Measurements from ENCODE around the gene FBP2.
"Not testable (repeated sequence)": the region's sequence is repeated elsewhere in the genome, so short reads cannot be mapped to it uniquely, and the experiment has no call there.

FBP2 gene

GRCh38 chr9:94606646-94607422 is 13.2 kb upstream of the FBP2 start:
- DNase-seq (ENCODE audit: low read depth), result no peak

GRCh38 chr9:94603259-94604160 is 9.9 kb upstream of the FBP2 start:
- DNase-seq (ENCODE audit: low read depth), result peak; percentile 80

DNA sequence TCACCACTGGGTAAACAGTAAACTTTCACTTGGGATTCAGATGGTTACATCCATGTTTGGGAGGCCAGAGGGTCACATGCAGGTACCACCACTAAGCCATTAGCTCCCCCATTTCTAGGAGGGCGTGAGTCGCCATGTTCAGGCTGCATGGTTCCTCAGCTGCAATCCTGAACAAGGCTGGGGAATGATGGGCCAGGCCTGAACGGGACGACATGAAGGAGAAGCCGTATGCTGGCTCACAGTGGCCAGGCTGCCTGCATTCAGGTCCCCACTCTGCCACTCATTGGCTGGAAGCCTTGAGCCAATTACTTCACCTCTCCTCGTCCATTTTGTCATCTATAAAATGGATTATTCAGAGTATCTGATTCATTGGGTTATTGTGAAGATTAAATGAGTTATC is 9.0 kb upstream of the FBP2 start:
- DNase-seq (ENCODE audit: low read depth), result no peak

GRCh38 chr9:94600715-94601114 is 7.1 kb upstream of the FBP2 start:
- DNase-seq (ENCODE audit: low read depth), result no peak

DNA sequence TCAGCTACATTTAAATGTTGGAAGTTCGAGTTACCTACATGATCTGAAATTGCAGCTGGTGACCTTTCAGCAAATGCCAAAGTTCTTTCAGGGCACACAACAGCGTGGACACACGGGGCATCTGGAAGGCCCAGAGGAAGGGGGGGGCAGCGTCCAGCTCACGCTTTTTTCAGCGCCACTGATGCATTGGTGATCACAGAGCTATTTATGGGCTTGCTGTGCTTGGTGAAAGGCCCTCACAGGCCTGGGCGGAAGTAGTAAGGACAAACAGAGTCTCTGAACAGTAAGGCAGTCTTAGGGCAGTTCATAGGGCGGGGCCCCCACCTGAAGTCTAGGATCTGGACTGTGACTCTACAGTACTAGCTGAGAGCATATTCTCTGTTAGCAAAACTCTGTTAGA is 6.6 kb upstream of the FBP2 start:
- no peak for DNase-seq (ENCODE audit: low read depth)

DNA sequence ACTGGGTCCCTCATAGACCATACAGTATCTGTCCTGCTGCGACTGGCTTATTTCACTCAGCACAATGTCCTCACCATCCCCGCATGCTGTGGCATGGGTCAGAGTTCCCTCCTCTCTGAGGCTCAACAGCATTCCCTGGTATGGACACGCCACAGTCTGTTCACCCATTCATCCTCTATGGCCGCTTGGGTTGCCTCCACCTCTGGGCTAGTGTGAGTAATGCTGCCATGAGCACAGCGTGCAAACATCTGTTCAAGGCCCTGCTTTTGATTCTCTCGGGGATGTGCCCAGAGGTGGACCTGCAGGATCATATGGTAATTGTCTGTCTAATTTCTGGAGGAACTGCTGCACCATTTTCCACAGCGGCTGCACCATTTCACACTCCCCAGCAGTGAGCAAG is 5.5 kb upstream of the FBP2 start:
- DNase-seq (ENCODE audit: low read depth), result no peak

DNA sequence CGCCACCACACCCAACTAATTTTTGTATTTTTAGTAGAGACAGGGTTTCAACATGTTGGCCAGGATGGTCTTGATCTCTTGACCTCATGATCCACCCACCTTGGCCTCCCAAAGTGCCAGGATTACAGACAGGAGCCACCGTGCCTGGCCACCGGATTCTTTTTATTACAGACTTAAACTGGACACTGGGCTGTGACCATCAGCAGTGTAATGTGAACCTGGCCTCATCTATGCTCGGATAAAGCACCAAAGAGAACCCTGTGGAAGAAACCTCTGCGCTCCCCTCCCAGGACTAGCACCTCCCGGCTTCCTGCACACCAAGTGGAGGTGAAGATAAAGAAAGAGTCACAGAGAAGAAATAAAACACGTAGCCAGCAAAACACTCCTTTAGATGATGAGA is 941 bp downstream of the FBP2 start:
- DNase-seq (ENCODE audit: low read depth), result not testable (repeated sequence)

DNA sequence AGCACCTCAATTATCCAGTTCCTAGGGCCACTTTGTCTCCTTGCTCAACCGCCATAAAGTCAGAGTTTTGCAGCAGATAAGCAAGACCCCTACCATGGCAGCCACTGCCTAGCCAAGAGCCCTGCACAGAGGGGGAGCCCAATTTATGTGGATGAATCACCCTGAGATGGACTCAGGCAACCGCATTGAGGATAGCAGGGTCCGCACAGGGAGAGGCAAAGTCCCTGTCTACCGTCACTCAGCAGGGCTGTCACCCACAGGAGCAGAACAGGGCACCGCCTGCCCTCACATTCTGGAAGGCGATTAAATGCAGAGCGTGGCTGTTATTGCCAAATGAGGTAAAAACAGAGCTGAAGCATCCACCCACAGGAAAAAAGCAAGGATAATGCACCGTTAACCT is 1.7 kb downstream of the FBP2 start:
- no peak for DNase-seq (ENCODE audit: low read depth)

DNA sequence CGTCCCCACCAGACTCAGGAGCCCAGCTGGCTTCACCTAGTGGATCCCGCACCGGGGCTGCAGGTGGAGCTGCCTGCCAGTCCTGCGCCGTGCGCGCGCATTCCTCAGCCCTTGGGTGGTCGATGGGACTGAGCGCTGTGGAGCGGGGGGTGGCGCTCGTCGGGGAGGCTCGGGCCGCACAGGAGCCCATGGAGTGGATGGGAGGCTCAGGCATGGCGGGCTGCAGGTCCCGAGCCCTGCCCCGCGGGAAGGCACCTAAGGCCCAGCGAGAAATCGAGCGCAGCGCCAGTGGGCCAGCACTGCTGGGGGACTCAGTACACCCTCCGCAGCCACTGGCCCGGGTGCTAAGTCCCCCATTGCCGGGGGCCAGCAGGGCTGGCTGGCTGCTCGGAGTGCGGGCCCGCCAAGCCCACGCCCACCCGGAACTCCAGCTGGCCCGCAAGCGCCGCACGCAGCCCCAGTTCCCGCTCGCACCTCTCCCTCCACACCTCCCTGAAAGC is 2.5 kb downstream of the FBP2 start:
- DNase-seq (ENCODE audit: low read depth), result not testable (repeated sequence)

DNA sequence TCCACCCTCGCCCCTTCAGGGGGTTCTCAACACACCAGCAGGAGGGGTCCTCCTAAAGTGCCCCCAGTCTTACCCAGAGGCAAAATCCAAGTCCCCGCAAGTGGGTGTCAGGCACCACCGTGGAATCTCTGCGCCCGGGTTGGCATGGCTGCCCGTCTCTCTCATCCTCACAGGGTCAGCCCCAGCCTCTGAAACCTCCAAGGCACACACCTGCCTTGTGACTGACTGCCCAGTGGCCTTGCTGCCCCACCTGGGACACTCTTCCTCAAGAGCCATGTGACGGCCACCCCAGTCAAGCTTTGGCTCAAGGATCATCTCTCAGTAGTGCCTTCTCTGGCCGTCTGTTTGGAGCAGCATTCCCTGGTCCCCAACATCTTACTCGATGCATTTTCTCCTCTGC is 4.9 kb downstream of the FBP2 start:
- no peak for DNase-seq (ENCODE audit: low read depth)

DNA sequence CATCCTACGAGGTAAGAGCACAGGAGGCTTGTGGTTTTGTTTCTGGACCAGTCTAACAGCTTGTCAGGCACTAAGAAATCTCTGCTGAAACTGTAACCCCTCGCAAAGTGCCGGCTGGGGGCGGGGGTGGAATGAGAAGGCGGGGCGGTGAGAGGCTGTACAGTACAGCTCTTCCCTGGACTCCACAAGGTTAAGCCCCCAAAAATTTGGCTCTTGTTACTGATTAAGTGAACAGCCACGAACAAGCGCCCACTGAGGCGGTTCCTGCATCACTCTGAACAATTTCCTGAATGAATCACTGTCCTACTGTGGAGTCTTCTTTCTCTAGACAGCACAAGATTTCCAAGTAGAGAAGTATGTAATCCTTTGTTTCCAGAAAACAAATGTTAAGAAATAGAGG is 6.8 kb downstream of the FBP2 start:
- peak; percentile 48 for DNase-seq (ENCODE audit: low read depth)

DNA sequence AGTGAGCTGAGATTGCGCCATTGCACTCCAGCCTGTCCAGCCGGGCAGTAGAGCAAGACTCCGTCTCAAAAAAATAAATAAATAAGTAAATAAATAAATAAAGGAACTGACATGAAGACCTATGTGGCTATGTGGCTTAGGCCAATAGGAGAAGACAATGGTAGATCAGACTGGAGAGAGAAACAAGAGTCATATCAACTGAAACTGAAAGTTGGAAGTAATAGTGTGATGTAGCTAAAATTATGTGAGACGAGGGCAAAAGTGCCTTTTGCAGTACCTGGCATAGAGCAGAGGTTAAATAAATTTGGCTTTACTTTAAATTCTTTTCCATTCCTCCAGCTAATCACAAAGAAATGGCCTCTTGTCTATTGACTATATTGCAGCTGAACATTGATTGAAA is 7.3 kb downstream of the FBP2 start:
- DNase-seq (ENCODE audit: low read depth), result no peak

- no peak for DNase-seq (ENCODE audit: low read depth)
Measured at GRCh38 chr9:94584555-94584954, 9.1 kb downstream of the FBP2 start.

DNA sequence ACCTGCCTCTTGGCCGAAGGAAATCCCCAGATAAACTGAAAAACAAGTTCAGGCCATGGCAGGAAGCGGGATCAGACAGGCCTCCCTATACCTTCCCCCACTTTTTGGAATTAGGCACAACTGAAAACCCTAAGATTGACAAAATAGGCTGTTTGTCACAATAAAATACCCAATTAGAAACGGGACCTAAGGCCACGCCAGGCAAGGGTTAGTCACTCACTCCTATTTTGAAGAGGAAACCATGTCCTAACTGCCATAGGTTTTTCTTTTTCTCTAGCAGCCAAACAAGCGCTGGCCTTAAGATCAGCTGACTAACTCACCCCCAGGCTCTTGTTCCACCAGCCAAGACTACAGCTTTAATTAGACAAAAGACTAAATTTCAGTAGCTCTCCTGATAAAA is 11.9 kb downstream of the FBP2 start:
- DNase-seq (ENCODE audit: low read depth), result no peak

DNA sequence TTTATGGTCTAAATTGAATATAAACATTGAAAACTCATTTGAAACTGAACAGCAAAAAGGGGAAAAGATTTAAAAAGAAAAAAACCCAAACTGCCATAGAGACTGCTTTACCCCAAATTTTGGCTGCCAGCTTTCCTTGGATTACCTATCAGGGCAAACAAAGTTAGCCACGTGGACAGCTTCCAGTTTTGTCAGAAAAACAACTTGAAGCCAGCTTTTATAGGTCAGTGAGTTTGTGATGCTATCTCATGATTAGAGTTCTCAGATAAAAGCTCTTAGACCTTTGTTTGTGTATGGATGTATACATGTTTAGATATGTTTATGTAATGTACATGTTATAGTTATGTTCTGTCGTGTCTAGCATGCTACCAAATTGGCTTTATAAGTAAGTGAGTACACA is 16.1 kb downstream of the FBP2 start:
- DNase-seq (ENCODE audit: low read depth), result no peak

- DNase-seq (ENCODE audit: low read depth), result no peak
Measured at GRCh38 chr9:94577036-94577435, 16.6 kb downstream of the FBP2 start.

DNA sequence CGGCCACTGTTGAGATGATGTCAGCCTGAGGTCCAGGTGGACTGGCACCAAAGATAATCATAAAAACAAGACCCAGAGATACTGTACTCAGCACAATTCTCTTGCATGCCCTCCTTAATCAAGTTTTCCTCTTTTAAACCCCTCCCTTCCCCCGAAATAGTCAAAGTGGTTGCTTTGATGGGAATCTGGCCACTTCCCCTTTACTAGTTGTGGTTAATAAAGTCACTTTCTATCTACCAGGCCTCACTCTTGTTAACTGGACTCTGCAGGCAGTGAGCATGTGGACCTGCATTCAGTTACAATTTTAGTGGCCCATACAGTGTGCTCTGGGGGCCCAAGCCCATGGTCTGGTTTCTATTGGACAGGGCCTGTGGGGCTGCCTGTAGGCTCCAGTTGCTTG is 17.5 kb downstream of the FBP2 start:
- DNase-seq (ENCODE audit: low read depth), result no peak

DNA sequence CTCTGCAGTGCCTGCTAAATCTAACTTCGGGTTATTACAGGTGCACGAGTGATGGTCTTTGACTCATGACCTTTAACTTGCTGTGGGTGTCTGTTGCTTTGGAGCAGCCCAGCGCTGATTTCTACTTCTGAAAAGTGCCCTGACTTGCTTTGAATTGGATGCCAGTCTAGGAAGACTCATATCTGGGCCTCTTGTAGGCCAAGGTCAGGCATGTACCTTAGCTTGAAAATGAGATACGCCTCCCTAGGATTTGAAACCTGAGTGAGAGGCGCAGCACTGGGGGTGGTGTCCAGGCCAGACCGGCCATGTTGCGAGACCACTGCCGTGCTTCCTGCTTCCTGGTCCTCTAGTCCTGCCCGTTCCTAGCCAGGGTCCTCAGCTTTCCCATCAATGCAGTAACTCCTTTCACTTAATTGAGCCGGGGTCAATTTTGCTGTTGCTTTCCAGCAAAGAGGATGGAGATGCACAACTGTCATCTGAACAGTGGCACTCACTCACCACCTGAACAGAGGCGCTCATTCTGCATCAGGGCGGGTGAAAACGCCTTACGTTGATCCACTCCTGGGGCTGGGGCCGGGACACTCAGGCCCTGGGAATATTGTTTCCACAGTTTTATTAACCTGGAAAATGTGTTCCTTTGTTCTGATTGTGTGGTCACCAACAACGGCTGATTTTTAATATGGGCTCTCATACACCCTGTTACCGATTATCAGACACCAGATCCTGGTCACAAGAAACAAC is 24.5 kb downstream of the FBP2 start:
- no peak for DNase-seq (ENCODE audit: low read depth)

GRCh38 chr9:94568250-94568889 is 25.3 kb downstream of the FBP2 start:
- DNase-seq (ENCODE audit: low read depth), result no peak

- no peak for DNase-seq (ENCODE audit: low read depth)
Measured at GRCh38 chr9:94567271-94567670, 26.4 kb downstream of the FBP2 start.

DNA sequence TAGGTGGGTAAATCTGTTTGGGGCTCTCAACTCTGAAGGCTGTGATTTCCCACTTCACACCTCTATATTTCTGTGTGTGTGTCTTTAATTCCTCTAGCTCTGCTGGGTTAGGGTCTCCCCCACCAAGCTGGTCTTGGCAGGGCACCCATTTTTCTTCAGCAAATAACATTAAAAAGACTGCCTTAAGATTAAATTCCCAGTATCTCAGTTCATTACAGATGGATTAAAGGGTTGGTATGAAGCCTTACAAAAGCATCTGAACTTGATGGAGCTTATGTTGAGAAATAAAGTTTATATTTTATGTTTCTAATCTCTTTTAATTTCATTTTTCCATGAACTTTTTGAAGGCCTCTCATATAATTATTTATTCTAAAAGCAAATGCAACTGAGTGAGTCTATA is 27.1 kb downstream of the FBP2 start:
- no peak for DNase-seq (ENCODE audit: low read depth)

- not testable (repeated sequence) for DNase-seq (ENCODE audit: low read depth)
Measured at GRCh38 chr9:94564279-94564678, 29.3 kb downstream of the FBP2 start.

Measured in ELR (cell line).